HG03457 (cell line): ENCODE measurements around the gene CCDC92.

Experiments used
- ATAC-seq: cut with Tn5 transposase; IDR thresholded peaks from one replicate; pipeline ENCODE4 v1.9.1; 2021; ENCODE audit warnings: moderate number of reproducible peaks; ENCODE audit not compliant: unreplicated experiment

The CCDC92 gene

DNA sequence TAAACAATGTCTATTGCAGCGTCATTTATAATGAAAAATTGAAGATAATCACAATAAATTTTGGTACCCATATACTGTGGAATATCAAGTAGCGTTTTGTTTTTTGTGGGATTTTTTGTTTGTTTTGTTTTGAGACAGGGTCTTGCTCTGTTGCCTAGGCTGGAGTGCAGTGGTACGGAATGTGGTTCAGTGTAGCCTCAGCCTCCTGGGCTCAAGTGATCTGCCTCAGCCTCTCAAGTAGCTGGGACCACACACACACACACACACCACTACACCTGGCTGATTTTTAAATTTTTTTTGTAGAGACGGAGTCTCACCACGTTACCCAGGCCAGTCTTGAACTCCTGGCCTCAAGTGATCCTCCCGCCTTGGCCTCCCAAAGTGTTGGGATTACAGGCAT, 6.9 kb upstream of the CCDC92 start:
- ATAC-seq, result no peak

DNA sequence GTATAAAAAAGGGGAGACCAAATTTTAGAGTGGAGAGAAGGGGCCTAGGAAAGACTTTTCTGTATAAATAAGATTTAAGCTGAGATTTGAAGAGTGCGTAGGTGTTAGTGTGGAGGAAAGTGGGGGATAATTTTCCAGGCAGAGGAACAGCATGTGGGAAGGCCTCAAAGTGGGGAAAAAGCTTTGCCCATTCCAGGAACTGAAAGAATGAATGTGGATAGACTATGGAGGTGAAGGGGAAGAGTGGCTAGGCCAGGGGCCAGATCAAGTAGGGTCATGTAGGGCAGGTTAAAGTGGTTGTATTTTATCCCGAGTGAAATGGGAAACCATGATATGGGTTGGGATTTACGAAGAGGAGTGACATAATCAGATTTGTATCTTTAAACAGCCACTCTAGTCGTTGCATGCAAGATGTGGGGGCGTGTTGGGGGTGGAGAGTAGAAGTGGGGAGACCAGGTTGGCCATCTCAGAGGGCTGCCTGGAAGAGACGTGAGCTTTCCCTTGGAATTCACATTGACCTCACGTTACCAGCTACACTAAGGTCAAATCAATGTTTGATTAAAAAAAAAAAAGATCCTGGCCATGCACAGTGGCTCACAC, 3.7 kb upstream of the CCDC92 start:
- no peak for ATAC-seq

DNA sequence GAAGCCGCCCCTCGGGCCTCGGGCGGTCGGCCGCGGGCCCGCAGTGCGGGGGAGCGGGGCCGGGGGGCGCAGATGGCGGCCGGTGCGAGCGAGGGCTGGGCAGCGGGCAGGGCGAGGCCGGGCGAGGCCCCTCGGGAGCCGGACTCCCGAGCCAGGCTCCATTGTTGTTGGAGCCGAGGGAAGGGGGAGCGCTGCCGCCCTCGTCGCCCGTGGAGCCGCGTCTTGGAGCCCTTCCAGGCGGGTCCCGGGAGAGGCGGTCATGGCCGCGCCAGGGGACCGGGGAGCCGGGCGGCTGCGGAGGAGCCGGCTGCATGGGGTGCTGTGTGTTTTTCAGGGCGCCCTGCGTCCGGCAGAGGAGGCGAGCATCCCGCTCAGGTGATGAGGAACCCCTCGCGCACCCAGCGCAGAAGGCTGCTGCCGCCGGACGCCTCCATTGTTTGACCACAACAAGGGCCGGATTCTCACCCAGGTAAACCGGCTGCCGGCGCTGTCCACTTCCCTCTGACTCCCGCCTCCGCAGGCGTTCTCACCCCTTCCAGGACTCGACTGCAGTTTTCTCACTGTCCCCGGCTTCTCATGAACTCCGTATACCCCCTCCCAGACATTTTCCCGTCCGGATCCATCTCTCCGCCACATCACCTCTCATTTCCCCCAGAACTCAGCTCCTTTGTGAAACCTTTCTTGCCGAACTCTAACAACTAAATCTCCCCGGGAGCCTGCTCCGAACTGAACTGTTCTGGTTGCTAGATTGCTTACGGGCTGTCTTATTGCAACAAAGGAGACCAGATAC, 1.1 kb upstream of the CCDC92 start:
- ATAC-seq, result no peak

DNA sequence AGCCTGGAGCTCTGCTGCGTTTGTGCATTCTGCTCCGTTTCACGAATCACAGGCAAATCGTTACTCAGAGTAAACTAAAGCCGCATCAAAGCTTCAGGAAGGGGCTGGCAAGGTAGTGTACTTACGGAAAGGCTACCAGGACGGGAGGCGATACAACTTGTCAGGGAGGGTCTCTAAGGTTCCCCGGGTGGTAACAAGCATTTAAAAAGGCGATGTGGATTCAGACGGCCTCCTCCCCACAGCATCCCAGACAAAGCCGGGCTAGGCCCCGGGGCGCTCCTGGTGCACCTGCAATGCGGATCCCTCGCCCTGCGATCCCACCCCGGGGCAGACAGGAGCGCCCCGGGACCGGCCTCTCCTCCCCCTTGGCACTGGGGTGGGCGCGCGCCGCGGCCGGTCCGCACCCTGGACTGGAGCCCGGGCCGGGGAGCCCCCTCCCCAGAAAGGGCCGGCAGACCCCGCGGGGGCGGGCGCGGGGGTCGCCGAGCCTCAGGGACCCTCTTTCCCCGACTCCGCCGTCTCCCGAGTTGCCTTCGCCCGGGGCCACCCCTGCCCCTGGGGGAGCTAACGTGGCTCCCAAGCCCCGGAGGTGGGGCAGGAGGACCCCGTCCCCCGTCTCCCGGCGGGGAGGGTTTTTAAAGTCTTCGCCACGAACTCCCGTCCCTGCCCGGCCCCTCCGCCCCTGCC, 718 bp downstream of the CCDC92 start:
- ATAC-seq, result peak; percentile 8

DNA sequence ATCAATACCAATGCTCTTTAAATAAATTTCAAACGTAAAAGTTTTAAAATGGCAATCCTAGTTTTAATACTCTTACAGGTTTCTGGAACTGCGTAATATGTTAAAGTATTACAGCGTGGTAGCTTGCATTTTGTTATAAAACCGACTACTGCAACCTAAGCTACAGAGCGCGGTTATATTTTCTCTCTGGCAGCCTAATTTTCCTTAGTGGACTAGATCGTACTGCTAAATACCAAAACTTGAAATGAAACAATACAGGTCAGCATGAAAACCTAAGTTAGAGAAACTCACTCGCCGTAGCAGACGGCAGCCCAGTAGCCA, 1.2 kb downstream of the CCDC92 start:
- ATAC-seq, result no peak

DNA sequence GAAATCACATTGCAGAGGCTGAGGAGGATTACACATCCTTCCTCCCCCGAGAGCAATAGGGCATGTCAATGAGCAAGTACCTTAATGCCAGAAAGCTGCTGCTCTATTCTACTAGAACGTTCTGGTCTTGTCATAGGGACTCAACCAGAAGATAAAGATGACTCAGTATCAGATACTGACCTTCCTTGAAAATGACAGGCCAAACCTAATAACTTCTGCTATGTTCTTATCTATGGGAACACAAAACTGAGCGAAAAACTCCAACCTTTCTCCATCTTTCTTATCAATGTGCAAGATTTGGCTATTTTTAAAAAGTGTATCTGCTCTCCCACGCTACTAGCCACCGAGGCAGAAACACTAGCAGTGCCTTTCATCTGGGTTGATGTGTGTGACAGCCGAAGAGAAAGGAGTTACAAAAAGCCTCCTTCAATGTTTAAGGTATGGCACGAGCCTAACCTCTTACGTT, 5.5 kb downstream of the CCDC92 start:
- ATAC-seq, result no peak

DNA sequence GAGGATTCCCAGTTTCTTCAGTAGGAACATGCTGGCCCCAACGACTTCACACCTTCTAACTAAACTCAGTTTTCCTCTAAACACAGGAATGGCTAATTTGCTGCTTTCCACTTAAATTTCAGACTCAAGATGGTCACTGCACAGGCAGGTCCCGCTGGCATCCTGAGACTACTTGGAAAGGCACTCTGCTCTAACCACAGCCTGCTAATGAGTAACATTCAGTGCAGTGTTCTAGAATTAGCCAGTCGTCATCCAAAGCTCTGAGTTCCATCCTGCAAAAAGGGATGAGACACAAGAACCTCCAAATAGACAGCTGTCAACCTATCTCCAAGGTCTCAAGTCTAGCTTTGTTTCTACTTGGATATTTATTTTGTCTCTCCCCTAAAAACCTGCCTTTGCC, 6.0 kb downstream of the CCDC92 start:
- no peak for ATAC-seq

DNA sequence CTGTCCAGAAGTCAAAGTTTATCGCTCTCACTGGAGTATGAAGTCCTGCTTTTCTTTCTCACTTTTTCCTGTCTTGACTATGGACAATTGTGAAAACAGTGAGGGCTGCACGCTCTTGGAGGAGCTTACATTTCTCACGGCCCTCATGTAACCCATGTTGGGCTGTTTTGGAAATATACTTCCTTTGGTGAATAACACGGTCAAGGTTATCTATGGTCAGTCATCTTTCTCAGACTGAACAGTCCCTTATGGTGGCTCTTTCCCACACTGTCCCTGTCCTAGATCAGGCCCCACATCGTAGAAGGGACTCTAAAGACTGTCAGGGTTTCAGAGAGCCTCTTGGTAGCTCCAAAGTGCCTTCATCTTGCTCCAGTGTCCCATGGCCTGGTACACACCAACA, 7.2 kb downstream of the CCDC92 start:
- ATAC-seq, result no peak

DNA sequence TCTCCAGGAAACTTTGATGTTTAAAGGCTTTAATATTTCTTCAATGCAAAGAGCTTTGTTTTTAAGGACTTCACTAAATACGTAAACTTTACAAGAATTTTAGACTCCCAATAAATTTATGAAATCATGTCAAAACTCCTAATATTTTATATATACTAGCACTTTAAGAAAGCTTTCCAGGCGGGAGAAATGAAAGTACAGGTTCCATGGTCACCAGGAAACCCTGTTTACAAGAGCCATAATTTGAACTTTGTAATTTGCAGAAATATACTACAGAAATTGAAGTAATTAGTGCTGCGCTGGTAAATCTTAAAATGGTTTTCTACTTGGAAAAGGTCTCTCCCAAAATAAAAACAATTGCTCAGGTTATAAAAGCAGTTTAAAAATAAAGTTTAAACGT, 8.8 kb downstream of the CCDC92 start:
- no peak for ATAC-seq

DNA sequence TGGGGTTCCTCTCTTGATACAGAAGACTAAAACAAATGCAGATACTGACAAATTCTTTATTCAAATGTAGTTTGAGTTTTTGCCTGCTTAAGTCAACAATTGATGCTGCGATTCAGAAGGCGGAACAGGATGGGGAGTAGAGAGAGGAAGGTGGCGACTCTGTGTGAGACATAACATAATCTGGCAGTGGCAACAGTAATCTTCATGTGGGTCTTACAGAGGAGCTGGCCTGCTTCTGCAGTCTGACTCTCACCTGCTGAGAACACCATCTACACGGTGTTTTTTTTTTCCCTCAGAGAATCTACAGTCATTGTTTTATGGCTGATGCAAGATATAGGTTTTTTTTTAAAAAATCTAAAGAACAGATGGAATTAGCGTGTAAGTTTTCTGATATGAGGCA, 10.1 kb downstream of the CCDC92 start:
- ATAC-seq, result no peak

DNA sequence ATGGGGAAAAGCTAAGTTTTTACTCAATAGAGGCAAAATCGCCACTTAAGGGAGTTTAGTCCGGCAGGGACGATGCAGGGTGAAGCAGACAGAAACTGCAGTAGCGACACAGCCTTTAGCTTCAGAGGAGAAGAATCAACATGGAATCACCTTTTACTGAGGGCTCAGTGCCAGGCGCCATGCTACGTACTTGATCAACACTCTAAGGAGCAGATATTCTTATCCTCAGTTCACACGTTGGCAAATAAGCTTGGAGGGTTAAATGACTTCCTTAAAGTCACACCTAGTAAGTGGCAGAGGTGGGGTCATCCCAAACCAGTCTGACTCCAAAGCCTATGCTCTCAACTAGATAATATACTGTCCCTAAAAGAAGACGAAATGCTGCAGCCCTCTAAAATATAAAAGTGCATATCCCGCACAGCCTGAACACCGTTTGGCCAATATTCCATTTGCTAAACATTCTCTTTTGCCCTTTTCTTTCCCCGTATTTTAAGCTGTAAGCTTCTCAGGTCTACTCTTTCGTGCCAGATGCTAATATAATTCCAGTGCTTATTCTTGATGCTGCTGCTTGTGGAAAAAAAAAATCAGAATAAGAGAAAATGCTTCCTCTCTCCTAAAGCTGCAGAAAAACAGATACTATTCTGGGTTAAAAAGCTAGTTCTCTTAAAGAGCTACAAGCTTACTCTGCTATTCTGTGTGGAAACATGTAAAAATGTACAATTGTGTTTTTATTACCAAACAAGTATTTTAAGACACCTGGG, 10.9 kb downstream of the CCDC92 start:
- ATAC-seq, result no peak

DNA sequence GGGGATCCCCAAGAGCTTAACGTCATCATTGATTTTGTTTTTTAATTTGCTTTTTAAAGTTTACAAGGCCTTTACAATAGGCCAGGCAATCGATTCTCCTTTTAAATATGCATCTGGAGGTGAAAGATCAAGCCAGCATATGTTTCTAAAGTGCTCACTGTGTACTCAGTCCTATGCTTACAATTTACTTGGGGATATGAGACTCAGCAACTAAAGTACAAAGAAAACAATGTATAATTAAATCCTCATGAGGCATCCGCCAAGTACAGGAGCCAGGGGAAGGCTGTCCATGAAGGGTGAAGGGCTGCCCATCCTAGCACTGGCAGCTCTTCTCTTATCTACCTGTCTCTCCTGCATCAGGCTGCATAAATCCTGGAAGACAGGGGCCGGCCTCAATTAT, 11.8 kb downstream of the CCDC92 start:
- ATAC-seq, result no peak

DNA sequence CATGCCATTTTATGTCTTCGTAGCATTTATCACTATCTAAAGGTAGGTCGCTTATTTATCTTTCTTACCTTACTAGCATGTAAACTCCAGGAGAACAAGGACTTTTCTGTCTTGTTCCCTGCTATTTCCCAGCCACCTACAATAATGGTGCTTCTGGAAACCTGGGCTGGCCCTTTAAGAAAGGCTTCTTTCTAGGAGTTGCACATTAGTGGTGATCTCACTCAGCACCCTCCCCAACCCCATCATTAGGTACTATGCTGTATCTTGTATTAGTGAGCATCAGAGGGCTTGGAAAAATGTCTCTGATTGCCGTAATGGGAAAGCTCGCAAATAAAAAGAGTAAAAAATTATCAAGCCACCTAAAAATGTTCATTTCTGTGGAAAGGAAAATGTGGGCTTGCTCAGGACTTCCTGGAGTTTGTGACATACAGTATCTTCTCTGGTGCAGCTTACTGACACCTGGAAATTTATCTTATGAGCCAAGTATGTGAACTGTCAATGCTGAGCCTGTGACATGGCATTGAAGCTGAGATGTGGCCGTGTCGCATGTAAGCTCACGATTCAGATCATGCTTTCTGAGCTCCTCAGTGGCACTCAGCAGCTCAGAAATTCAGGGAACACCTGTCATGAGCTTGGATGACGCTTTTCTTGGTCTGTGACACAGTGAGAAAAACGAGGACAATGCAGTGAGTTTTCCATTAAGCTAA, 12.4 kb downstream of the CCDC92 start:
- no peak for ATAC-seq

DNA sequence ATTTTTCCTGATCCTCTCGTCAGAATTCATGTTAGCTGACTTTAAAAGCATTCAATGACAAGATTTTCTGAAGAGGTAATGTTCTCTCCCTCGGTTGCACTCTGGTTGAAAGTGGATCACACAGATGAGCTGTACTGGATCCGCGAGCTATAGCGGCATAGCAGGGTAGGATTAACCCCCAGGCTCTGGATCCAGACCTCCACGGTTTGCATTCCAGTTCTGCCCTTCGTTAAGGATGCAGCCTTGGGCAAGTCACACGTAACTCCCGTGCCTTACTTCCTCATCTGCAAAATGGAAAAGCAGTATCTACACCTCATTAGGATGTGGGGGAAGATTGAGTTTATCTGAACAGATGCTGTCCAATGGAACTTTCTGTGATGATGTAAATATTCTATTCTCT, 13.8 kb downstream of the CCDC92 start:
- ATAC-seq, result no peak

DNA sequence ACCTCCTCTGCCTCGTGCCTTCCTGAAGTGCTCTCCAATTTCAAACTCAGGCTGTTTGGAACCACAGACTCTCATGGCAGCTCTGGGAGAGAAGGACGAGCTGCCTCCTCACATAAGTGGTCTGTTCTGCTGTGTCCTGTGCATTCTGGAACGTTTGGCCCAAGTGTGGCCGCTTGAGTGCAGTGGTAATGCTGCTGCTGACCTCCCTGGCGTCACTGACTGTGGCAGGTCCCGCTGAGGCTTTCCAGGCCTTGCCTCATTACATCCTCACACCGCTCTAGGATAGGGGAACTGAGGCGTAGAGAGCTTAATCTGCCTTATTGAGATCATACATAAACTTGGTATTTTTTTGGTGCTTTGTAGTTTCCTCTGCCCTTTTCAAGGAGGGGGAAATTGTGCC, 14.2 kb downstream of the CCDC92 start:
- ATAC-seq, result no peak

DNA sequence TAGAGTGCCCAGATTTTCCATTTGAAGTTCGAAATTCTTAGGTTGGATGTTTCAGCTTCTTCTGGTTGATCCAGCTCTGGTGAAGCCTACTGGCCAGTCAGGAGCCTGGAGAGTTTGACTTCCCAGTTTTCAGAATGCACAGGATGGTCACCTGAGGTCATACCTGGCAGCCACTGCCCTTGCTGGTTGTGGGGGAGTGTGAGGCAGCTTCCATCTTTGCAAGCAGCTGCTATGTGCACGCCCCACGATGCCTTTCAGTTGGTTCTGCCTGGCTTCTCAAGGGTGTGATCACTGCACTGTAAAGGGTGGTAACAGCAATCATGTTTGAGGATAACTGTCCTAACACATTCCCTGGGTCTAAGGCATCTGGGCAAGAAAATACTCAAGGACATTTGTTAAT, 15.4 kb downstream of the CCDC92 start:
- no peak for ATAC-seq

DNA sequence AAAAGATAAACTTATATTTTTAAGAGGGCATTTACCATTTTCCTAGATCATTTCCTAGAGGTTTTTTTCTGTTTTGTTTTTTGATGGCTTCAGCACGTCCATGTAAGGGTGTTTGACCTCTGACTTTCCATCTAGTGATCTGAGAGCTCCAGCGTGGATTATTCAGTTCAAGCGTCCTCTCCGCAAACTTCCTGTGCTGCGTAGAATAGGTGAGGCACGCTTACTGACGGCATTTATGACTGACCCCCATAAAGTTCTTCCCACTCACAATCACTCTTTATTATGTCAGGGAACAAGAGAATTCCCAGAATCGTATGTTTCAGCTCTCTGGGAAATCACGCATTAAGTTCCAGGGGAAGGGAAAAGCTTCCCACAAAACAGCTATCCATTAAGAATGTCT, 16.4 kb downstream of the CCDC92 start:
- ATAC-seq, result no peak

DNA sequence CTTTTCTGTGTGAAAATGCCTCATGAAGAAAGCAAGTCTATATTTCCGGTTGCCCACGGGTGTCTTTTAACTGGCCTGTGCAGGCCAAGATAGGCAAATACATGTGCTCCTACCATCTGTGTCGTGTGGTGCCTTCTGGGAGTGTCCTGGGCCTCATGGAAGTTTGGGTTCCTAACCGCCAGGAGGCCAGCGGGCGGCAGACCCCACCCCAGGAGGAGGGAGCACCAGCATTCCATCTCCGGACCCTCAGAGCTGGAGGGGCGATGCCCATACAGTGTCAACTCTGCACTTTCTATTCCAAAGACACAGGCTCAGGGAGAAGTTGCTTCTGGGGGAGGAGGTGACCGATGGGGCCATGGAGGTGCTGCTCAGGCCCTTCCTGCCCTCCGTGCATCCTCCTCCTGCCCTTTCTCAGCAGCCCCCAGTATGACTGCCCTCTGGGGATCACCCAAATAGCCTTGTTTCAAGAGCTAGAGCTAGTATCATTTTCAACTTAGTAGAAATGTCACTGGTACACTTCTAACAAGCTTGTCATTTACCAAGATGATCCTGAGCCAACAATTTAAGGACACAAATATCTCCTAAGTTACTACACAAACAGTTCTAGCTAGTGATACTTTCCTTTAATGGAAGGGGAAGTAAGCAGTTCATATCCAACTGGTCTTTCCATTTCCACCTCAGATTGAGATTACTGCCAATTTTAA, 17.8 kb downstream of the CCDC92 start:
- no peak for ATAC-seq

DNA sequence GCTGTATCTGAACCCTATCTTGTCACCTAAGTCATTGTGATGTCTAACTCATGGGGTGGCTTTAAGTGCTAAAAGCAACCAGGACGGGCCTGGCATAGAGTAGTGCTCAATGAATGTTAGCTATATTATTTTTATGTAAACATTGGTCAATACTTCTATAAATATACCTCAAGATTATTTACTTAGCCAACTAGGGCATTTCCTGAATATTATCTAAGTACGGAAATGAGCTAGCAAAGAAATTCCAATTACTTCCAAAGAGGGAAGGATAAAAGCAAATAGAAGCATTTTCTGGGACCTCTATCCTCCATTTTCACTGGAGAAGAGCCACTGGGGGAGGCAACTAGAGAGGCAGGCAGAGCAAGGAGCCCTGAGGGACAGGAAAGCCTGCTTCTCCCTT, 20.6 kb downstream of the CCDC92 start:
- ATAC-seq, result no peak

DNA sequence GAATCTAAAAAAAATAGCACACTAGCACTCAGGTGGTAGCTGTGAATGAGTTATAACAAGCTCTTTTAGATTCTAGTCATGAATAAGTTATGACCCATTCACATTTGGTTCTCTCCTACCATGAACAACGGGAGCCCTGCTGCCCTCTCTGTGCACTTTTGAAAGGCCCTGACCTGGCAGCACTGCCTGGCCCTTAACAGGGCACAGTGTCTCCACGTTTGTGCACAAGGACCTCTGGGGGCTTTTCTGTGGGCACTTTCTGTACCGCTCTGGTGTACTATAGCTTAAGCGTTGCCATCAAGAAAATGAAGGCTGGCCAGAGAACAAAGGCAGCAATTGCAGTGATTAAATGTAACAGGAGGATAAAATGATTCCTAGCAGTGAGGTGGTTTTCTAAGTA, 21.2 kb downstream of the CCDC92 start:
- no peak for ATAC-seq
